ENCODE measurements around the gene SMARCC2.

The SMARCC2 gene

DNA sequence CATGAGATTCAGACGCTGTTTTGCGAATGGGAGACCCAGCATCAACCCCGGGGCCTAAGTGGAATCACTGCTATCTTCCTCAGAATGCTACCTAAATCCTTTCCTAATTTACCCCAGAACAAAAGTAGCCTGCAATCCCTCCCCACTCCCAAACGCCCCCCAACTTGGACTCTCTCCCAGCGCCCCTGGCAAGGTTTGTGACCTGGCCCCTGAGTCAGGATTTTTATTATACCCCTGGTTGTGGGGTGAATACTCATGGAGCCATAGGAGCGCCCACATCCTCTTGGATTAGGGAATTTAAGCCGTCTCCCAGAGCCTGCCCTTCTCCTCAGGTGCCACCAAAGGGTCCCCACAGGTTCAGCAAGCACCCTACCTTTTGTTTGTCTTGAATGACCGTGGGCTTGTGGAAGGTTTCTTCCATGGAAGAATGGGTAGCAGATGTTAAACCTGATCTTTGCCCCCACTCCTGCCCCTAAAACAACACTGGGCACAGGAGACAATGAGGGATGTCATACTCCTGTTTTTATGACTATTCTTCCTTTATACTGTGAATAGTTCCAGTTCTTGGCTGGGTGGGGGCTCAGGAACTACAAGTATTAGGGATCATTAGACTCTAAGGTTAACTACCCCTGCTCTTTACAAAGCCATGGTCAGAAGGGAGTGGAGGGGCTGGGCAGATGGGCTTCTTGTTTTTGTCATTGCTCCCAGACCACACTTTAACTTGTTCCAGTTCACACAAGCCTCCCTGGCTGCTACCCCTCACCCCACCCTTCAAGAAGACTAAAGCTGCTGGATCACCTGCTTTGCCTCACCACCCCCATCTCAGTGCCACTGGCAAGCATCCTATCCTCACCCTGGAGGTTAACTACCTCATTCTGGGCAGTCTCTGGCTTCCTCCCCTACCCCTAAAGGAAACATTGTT, 36.3 kb downstream of the SMARCC2 start:
- H3K9me3 Mint-ChIP-seq, result no peaks in the 10 kb centered on the region
- peak overlapping the region; percentile 92 for H3K4me3 Mint-ChIP-seq
- H3K27me3 Mint-ChIP-seq, result no peaks in the 10 kb centered on the region
- H3K27ac Mint-ChIP-seq, result peak overlapping the region; percentile 97
- H3K4me1 Mint-ChIP-seq, result peaks cover 52% of the 10 kb centered on the region
- peaks cover 11% of the 10 kb centered on the region for H3K36me3 Mint-ChIP-seq
- no peak for ATAC-seq

- no peaks in the 10 kb centered on the region for H3K27me3 Mint-ChIP-seq
- peak within 1 kb of the TSS; percentile 92 for H3K4me3 Mint-ChIP-seq
- ATAC-seq, result peak; percentile 94
- peaks cover 10% of the 10 kb centered on the region for H3K36me3 Mint-ChIP-seq
- H3K9me3 Mint-ChIP-seq, result no peaks in the 10 kb centered on the region
- peaks cover 49% of the 10 kb centered on the region for H3K4me1 Mint-ChIP-seq
- peak within 1 kb of the TSS; percentile 97 for H3K27ac Mint-ChIP-seq
These were observed 37.0 kb downstream of the SMARCC2 start, which contains the start of gene MYL6B for GRCh38 chr12:56152132-56152755. Gene MYL6B (plus strand): TSS chr12:56152587. CDS start chr12:56153919, 1,332 bp downstream.

GRCh38 chr12:56151672-56152131, 37.6 kb downstream of the SMARCC2 start:
- peak; percentile 84 for ATAC-seq
- Mint-ChIP-seq H3K4me3 (peak overlapping the region; percentile 92), H3K4me1 (peaks cover 46% of the 10 kb centered on the region), H3K36me3 (peaks cover 10% of the 10 kb centered on the region), H3K27me3 (no peaks in the 10 kb centered on the region), H3K27ac (peak overlapping the region; percentile 97), H3K9me3 (no peaks in the 10 kb centered on the region)

GRCh38 chr12:56150563-56150962, 38.7 kb downstream of the SMARCC2 start:
- Mint-ChIP-seq H3K9me3 (no peaks in the 10 kb centered on the region), H3K4me3 (no peak overlapping the region), H3K36me3 (peaks cover 9% of the 10 kb centered on the region), H3K4me1 (peaks cover 43% of the 10 kb centered on the region), H3K27ac (peak overlapping the region; percentile 97), H3K27me3 (no peaks in the 10 kb centered on the region)
- no peak for ATAC-seq

GRCh38 chr12:56146492-56147460, 42.5 kb downstream of the SMARCC2 start:
- Mint-ChIP-seq H3K4me1 (peaks cover 28% of the 10 kb centered on the region), H3K9me3 (no peaks in the 10 kb centered on the region), H3K27ac (no peak overlapping the region), H3K36me3 (peaks cover 37% of the 10 kb centered on the region), H3K4me3 (no peak overlapping the region), H3K27me3 (no peaks in the 10 kb centered on the region)
- no peak for ATAC-seq

GRCh38 chr12:56145217-56145616, 44.1 kb downstream of the SMARCC2 start:
- Mint-ChIP-seq H3K9me3 (no peaks in the 10 kb centered on the region), H3K4me1 (peaks cover 14% of the 10 kb centered on the region), H3K36me3 (peaks cover 52% of the 10 kb centered on the region), H3K4me3 (no peak overlapping the region), H3K27ac (no peak overlapping the region), H3K27me3 (no peaks in the 10 kb centered on the region)
- ATAC-seq, result no peak

DNA sequence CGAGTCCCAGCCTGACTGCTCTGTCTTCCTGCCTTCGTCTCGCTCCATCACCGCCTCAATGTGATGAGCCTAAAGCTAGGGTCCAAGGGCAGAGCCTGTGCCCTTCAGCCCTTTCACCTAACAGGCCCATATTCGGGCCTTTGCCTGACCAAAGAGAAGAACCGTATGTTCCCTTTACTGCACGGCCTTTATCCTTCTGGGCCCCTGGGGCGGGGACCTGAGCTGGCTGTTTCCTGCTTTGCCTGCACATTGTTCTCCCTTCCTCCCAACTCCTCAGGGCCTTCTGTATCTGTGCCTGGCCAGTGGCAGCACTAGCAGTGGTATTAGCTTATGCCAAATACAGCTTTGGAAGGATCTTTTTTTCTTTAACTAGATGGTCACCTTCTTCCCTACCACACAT, 45.4 kb downstream of the SMARCC2 start:
- no peak overlapping the region for H3K4me3 Mint-ChIP-seq
- H3K9me3 Mint-ChIP-seq, result no peaks in the 10 kb centered on the region
- H3K27ac Mint-ChIP-seq, result peak overlapping the region; percentile 10
- peaks cover 64% of the 10 kb centered on the region for H3K36me3 Mint-ChIP-seq
- H3K27me3 Mint-ChIP-seq, result no peaks in the 10 kb centered on the region
- peaks cover 14% of the 10 kb centered on the region for H3K4me1 Mint-ChIP-seq
- ATAC-seq, result no peak

DNA sequence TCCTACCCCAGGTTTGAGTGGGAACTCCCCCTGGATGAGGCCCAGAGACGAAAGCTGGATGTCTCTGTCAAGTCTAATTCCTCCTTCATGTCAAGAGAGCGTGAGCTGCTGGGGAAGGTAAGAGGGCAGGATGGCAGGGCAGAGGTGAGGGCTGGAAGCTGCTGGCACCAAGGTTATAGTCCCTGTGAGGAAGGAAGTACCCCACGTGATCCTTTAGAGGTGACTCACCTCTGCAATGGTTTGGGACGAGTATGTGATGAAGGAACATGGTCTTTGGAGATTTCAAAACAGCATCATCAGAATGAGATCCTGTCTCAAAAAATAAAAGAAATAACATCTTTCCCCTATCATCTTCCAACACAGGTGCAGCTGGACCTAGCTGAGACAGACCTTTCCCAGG, 46.1 kb downstream of the SMARCC2 start:
- Mint-ChIP-seq H3K27ac (peak overlapping the region; percentile 47), H3K4me1 (peaks cover 14% of the 10 kb centered on the region)

GRCh38 chr12:56141946-56142784, 47.1 kb downstream of the SMARCC2 start:
- peak overlapping the region; percentile 47 for H3K27ac Mint-ChIP-seq
- no peaks in the 10 kb centered on the region for H3K9me3 Mint-ChIP-seq
- H3K27me3 Mint-ChIP-seq, result no peaks in the 10 kb centered on the region
- H3K4me1 Mint-ChIP-seq, result peaks cover 14% of the 10 kb centered on the region
- no peak for ATAC-seq
- H3K36me3 Mint-ChIP-seq, result peaks cover 79% of the 10 kb centered on the region
- no peak overlapping the region for H3K4me3 Mint-ChIP-seq

More for the DNA sequence above, 46.1 kb downstream of the SMARCC2 start:
- ATAC-seq, result no peak
- Mint-ChIP-seq H3K9me3 (no peaks in the 10 kb centered on the region), H3K4me3 (no peak overlapping the region), H3K27me3 (no peaks in the 10 kb centered on the region), H3K36me3 (peaks cover 71% of the 10 kb centered on the region)

DNA sequence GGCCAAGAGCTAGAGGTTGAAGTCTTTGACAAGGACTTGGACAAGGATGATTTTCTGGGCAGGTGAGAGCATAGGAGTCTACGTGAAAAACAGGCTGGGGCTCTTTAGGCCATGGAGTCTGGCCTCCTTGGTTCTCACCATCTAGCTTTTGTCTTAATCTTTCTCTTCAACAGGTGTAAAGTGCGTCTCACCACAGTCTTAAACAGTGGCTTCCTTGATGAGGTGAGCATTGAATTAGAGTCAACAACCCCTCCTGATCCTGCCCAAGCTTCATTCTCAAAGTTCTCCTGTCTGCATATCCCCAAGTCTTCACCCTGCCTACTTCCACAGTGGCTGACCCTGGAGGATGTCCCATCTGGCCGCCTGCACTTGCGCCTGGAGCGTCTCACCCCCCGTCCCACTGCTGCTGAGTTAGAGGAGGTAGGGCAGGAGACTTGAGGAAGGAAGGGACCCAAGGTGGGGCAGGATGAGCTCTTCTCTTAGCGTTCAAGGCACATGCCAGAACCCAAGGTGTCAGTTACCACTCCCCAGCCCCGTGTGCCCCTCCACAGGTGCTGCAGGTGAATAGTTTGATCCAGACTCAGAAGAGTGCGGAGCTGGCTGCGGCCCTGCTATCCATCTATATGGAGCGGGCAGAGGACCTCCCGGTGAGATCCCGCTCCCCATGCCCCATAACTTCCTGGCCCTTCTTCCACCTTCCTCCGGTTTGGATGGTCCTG, 51.3 kb downstream of the SMARCC2 start:
- no peak overlapping the region for H3K27ac Mint-ChIP-seq
- H3K36me3 Mint-ChIP-seq, result peaks cover 85% of the 10 kb centered on the region
- no peaks in the 10 kb centered on the region for H3K27me3 Mint-ChIP-seq
- no peak overlapping the region for H3K4me3 Mint-ChIP-seq
- ATAC-seq, result no peak
- peaks cover 10% of the 10 kb centered on the region for H3K4me1 Mint-ChIP-seq
- H3K9me3 Mint-ChIP-seq, result no peaks in the 10 kb centered on the region

DNA sequence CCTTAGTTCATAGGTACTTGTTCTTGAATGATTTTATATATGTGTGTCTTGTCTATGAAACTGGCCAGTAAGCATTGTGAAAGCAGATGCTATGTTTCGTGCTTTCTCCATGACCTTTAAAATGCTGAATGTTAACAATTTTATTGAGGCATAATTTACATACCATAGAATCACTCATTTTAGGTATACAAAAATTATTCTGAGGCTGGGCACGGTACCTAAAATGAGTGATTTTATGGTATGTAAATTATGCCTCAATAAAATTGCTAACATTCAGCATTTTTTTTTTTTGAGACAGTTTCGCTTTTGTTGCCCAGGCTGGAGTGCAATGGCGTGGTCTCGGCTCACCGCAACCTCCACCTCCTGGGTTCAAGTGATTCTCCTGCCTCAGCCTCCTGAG, 54.4 kb downstream of the SMARCC2 start:
- peaks cover 28% of the 10 kb centered on the region for H3K4me1 Mint-ChIP-seq
- peaks cover 81% of the 10 kb centered on the region for H3K36me3 Mint-ChIP-seq
- H3K27ac Mint-ChIP-seq, result peak overlapping the region; percentile 53
- H3K27me3 Mint-ChIP-seq, result no peaks in the 10 kb centered on the region
- no peaks in the 10 kb centered on the region for H3K9me3 Mint-ChIP-seq
- ATAC-seq, result no peak
- H3K4me3 Mint-ChIP-seq, result no peak overlapping the region

DNA sequence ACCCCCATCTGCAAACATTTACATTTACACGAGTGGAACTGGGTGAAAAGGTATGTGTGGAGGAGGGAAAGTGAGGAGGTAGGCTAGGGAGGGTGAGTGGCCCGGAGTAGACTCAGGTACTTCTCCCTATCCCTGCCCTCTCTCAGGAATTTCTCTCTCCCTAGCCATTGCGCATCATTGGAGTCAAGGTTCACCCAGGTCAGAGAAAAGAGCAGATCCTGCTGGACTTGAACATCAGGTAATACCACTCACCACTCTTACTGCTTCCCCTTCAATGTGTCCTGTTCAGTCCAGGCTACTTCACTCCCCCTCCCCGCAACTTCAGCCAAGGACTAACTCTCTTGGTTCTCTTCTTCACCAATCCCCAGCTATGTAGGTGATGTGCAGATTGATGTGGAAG, 58.4 kb downstream of the SMARCC2 start:
- Mint-ChIP-seq H3K27me3 (no peaks in the 10 kb centered on the region), H3K4me3 (no peak overlapping the region), H3K36me3 (peaks cover 44% of the 10 kb centered on the region), H3K9me3 (no peaks in the 10 kb centered on the region), H3K27ac (peak overlapping the region; percentile 93), H3K4me1 (peaks cover 66% of the 10 kb centered on the region)
- no peak for ATAC-seq

- peaks cover 68% of the 10 kb centered on the region for H3K4me1 Mint-ChIP-seq
- no peaks in the 10 kb centered on the region for H3K9me3 Mint-ChIP-seq
- peaks cover 41% of the 10 kb centered on the region for H3K36me3 Mint-ChIP-seq
- no peak for ATAC-seq
- no peaks in the 10 kb centered on the region for H3K27me3 Mint-ChIP-seq
- H3K4me3 Mint-ChIP-seq, result peak overlapping the region; percentile 100
- peak overlapping the region; percentile 93 for H3K27ac Mint-ChIP-seq
These were observed 59.3 kb downstream of the SMARCC2 start for GRCh38 chr12:56129942-56130495.
